SK-N-SH treated with all-trans-retinoic acid at 6 μM for 48 hours (cell line): ENCODE data around the gene ITGB2.

Source experiments
- ATAC-seq: fragments of 200-7000 bp; cut with Tn5 transposase; 3 replicates; pipeline ENCODE4 v1.9.1; 2020; ENCODE audit warnings: mild to moderate bottlenecking, moderate library complexity
- ARNTL ChIP-seq: fragments of 450-650 bp; formaldehyde crosslinking; IDR thresholded peaks from 2 replicates; pipeline ENCODE4 v1.5.0; 2020; ENCODE audit warnings: low read depth, mild to moderate bottlenecking, moderate library complexity, borderline replicate concordance
- BACH2 ChIP-seq: fragments of 250-450 bp; sonication (Bioruptor Pico); IDR thresholded peaks from 2 replicates; pipeline ENCODE4 v1.9.0; 2021; ENCODE audit warnings: mild to moderate bottlenecking, borderline replicate concordance
- CREB5 ChIP-seq: fragments of 250-450 bp; sonication (Bioruptor Pico); IDR thresholded peaks from 2 replicates; pipeline ENCODE4 v1.5.1; 2020; ENCODE audit warnings: low read depth, mild to moderate bottlenecking, moderate library complexity
- CSRNP3 ChIP-seq: fragments of 250-450 bp; sonication (Bioruptor Pico); IDR thresholded peaks from 2 replicates; pipeline ENCODE4 v1.5.1; 2021; ENCODE audit warnings: mild to moderate bottlenecking, moderate library complexity
- ESRRG ChIP-seq: fragments of 250-450 bp; sonication (Bioruptor Pico); IDR thresholded peaks from 2 replicates; pipeline ENCODE4 v1.6.1; 2021; ENCODE audit warnings: mild to moderate bottlenecking
- ISL1 ChIP-seq: fragments of 250-450 bp; sonication (Bioruptor Pico); IDR thresholded peaks from 2 replicates; pipeline ENCODE4 v2.1.2; 2022; ENCODE audit warnings: mild to moderate bottlenecking, moderate library complexity
- OSR1 ChIP-seq: fragments of 250-450 bp; sonication (Bioruptor Pico); IDR thresholded peaks from 2 replicates; pipeline ENCODE4 v1.8.0; 2022; ENCODE audit warnings: moderate library complexity, mild to moderate bottlenecking, inconsistent platforms
- POU6F1 ChIP-seq: fragments of 250-450 bp; sonication (Bioruptor Pico); IDR thresholded peaks from 2 replicates; pipeline ENCODE4 v1.8.0; 2021; ENCODE audit warnings: low read depth, mild to moderate bottlenecking, moderate library complexity, borderline replicate concordance
- RARB ChIP-seq: fragments of 250-450 bp; sonication (Bioruptor Pico); IDR thresholded peaks from 2 replicates; pipeline ENCODE4 v1.8.0; 2021; ENCODE audit warnings: mild to moderate bottlenecking, moderate library complexity
- SNAI2 ChIP-seq: fragments of 250-450 bp; sonication (Bioruptor Pico); IDR thresholded peaks from 2 replicates; pipeline ENCODE4 v1.5.0; 2020; ENCODE audit warnings: mild to moderate bottlenecking, moderate library complexity
- TCF4 ChIP-seq: fragments of 250-450 bp; sonication (Bioruptor Pico); IDR thresholded peaks from 2 replicates; pipeline ENCODE4 v1.8.0; 2021; ENCODE audit warnings: mild to moderate bottlenecking, moderate library complexity, borderline replicate concordance
- ZC3H10 ChIP-seq: fragments of 250-450 bp; sonication (Bioruptor Pico); IDR thresholded peaks from 2 replicates; pipeline ENCODE4 v1.5.1; 2021; ENCODE audit warnings: mild to moderate bottlenecking, moderate library complexity
- ZFP3 ChIP-seq: fragments of 250-450 bp; sonication (Bioruptor Pico); IDR thresholded peaks from 2 replicates; pipeline ENCODE4 v1.5.0; 2020; ENCODE audit warnings: mild to moderate bottlenecking, moderate library complexity
- ZFP30 ChIP-seq: fragments of 450-650 bp; formaldehyde crosslinking; IDR thresholded peaks from 2 replicates; pipeline ENCODE4 v1.5.0; 2022; ENCODE audit warnings: mild to moderate bottlenecking, moderate library complexity
- ZNF565 ChIP-seq: fragments of 450-650 bp; formaldehyde crosslinking; conservative IDR thresholded peaks from 2 replicates; pipeline ENCODE4 v1.5.0; 2020; ENCODE audit warnings: low read depth, mild to moderate bottlenecking, moderate library complexity
- ZNF70 ChIP-seq: fragments of 450-650 bp; formaldehyde crosslinking; IDR thresholded peaks from 2 replicates; pipeline ENCODE4 v1.5.0; 2020; ENCODE audit warnings: mild to moderate bottlenecking, moderate library complexity
- ZNF8 ChIP-seq: fragments of 450-650 bp; formaldehyde crosslinking; IDR thresholded peaks from 2 replicates; pipeline ENCODE4 v1.5.0; 2020; ENCODE audit warnings: mild to moderate bottlenecking, moderate library complexity

The ITGB2 gene

GRCh38 chr21:44947111-44947929 lies 26.6 kb upstream of the ITGB2 start:
- ATAC-seq: no peak
- TF ChIP-seq CSRNP3 (CRISPR knock-in tag) (no peak), BACH2 (CRISPR knock-in tag) (no peak), ISL1 (CRISPR knock-in tag) (no peak), OSR1 (CRISPR knock-in tag) (no peak), ZFP3 (CRISPR knock-in tag) (no peak), RARB (CRISPR knock-in tag) (no peak), ZNF565 (no peak), ZNF8 (CRISPR knock-in tag) (no peak), ARNTL (CRISPR knock-in tag) (no peak), POU6F1 (CRISPR knock-in tag) (no peak), CREB5 (CRISPR knock-in tag) (no peak), ESRRG (CRISPR knock-in tag) (no peak), SNAI2 (CRISPR knock-in tag) (no peak)

GRCh38 chr21:44946254-44947041 lies 25.7 kb upstream of the ITGB2 start:
- no peak for ATAC-seq

GRCh38 chr21:44944596-44944995 lies 23.9 kb upstream of the ITGB2 start:
- TF ChIP-seq ISL1 (CRISPR knock-in tag) (no peak), POU6F1 (CRISPR knock-in tag) (no peak), ZC3H10 (CRISPR knock-in tag) (no peak), ZFP3 (CRISPR knock-in tag) (no peak), ZFP30 (CRISPR knock-in tag) (no peak)
- no peak for ATAC-seq

More at GRCh38 chr21:44946254-44947041, 25.7 kb upstream of the ITGB2 start:
- TF ChIP-seq TCF4 (CRISPR knock-in tag) (no peak), ZFP30 (CRISPR knock-in tag) (no peak), ARNTL (CRISPR knock-in tag) (no peak), BACH2 (CRISPR knock-in tag) (no peak), ZFP3 (CRISPR knock-in tag) (no peak), ZNF70 (CRISPR knock-in tag) (no peak), ZNF565 (no peak), ISL1 (CRISPR knock-in tag) (no peak)

GRCh38 chr21:44943686-44944550 lies 23.2 kb upstream of the ITGB2 start:
- no peak for TF ChIP-seq POU6F1 (CRISPR knock-in tag)
- TF ChIP-seq, all 23 proteins: peak for 0
- ATAC-seq: no peak
